Mononuclear cell (primary cell): Measurements from ENCODE around the gene EGFL6. TPM values are rescaled to one million over a fixed set of nuclear protein-coding genes. Genes with fewer than 3 reads are reported as not detected.

Experiments used
- total RNA-seq: library from RNA; depleted of rRNA; stranded (reverse); fragments of >200 nt; gene quantifications from one replicate; pipeline ENCODE4 v1.2.3, GENCODE V29; 2012

The EGFL6 gene
- total RNA-seq, 1 donor, result not detected

Other genes with a start within 250 kb of the EGFL6 start
- not detected for gene ATXN3L, start 249.5 kb upstream of the EGFL6 start, total RNA-seq
- gene TCEANC, start 83.5 kb downstream of the EGFL6 start, total RNA-seq, result 18.5 TPM
- gene RAB9A, start 119.5 kb downstream of the EGFL6 start, total RNA-seq, result 41.3 TPM
- gene TRAPPC2, start 165.0 kb downstream of the EGFL6 start, total RNA-seq, result 31.5 TPM
- gene OFD1, start 165.1 kb downstream of the EGFL6 start, total RNA-seq, result 40.1 TPM
- 0.21 TPM for gene GPM6B, start 247.5 kb downstream of the EGFL6 start, total RNA-seq